Fibroblast of mammary gland (primary cell): ENCODE measurements around the gene SHCBP1.
A peak's percentile ranks its signal among the peaks of the same experiment; 100 is the strongest.

Experiments
- DNase-seq: peaks from one replicate; pipeline ENCODE4 v3.0.0-alpha.2; 2010; ENCODE audit warnings: low read depth
- H3K4me3 ChIP-seq: 2 replicates; pipeline ENCODE4 v1.5.1; 2011; ENCODE audit warnings: low read depth, mild to moderate bottlenecking, low read length, moderate library complexity; ENCODE audit not compliant: control insufficient read depth
- CTCF ChIP-seq: conservative IDR thresholded peaks from 2 replicates; pipeline ENCODE4 v1.5.1; 2011; ENCODE audit warnings: low read depth, low read length, inconsistent platforms; ENCODE audit not compliant: control insufficient read depth, insufficient read depth

Gene SHCBP1

GRCh38 chr16:46555951-46556350, 65.2 kb downstream of the SHCBP1 start:
- TF ChIP-seq CTCF: no peak
- no peak overlapping the region for H3K4me3 ChIP-seq
- peak; percentile 5 for DNase-seq

- peak; percentile 94 for TF ChIP-seq CTCF
- H3K4me3 ChIP-seq: peak overlapping the region; percentile 2
- peak; percentile 77 for DNase-seq
These were observed 66.7 kb downstream of the SHCBP1 start for GRCh38 chr16:46554435-46554834.

GRCh38 chr16:46549477-46549876, 71.7 kb downstream of the SHCBP1 start:
- DNase-seq: no peak
- no peak for TF ChIP-seq CTCF
- no peak overlapping the region for H3K4me3 ChIP-seq
